Colonic mucosa (tissue), 4 donors: ENCODE data around the gene UNC119B. TPM values are rescaled to one million over a fixed set of nuclear protein-coding genes. Genes with fewer than 3 reads are reported as not detected.

Source experiments
- DNase-seq: peaks from one replicate; pipeline ENCODE4 v3.0.0-alpha.2; 2020
- H3K27ac ChIP-seq: fragments of 200-600 bp; one replicate; pipeline ENCODE4 v1.8.0; 2021
- H3K27me3 ChIP-seq: fragments of 200-600 bp; one replicate; pipeline ENCODE4 v1.8.0; 2021
- H3K36me3 ChIP-seq: fragments of 200-600 bp; one replicate; pipeline ENCODE4 v1.8.0; 2021
- H3K4me1 ChIP-seq: fragments of 200-600 bp; one replicate; pipeline ENCODE4 v1.8.0; 2021; ENCODE audit warnings: mild to moderate bottlenecking
- H3K4me3 ChIP-seq: fragments of 200-600 bp; one replicate; pipeline ENCODE4 v1.8.0; 2021
- H3K9ac ChIP-seq, 2 donors: one replicate each; pipeline ENCODE4 v1.7.0; 2013; ENCODE audit warnings: control low read depth in 2 of 2, low read depth in 2 of 2, low read length in 2 of 2
- H3K9me3 ChIP-seq: fragments of 200-600 bp; one replicate; pipeline ENCODE4 v1.8.0; 2021
- CTCF ChIP-seq: fragments of 200-600 bp; IDR thresholded peaks from one replicate; pipeline ENCODE4 v1.8.0; 2022; ENCODE audit warnings: antibody characterized with exemption, mild to moderate bottlenecking
- intact Hi-C: fragments of 100-400 bp; cut with DNase I; formaldehyde crosslinking; loops from one replicate; pipeline ENCODE4 v1.14.1; 2022
- total RNA-seq, 2 donors: library from RNA; stranded (reverse); fragmentation: NEBNext Ultra II Directional in 1 of 2; extraction: Animal tissue kit (Norgen Biotek cat#: 25700) in 1 of 2; gene quantifications; one replicate each; pipeline ENCODE4 v1.2.1, GENCODE V29; 2021
- donor health status: healthy.
- donor health status: DM: no; HTN: no; CAD: no.
- donor health status: DM: no; HTN: no; CAD: no.

The UNC119B gene
- total RNA-seq, 2 donors from 2014 or later = 22.7 to 28.3 TPM

DNA sequence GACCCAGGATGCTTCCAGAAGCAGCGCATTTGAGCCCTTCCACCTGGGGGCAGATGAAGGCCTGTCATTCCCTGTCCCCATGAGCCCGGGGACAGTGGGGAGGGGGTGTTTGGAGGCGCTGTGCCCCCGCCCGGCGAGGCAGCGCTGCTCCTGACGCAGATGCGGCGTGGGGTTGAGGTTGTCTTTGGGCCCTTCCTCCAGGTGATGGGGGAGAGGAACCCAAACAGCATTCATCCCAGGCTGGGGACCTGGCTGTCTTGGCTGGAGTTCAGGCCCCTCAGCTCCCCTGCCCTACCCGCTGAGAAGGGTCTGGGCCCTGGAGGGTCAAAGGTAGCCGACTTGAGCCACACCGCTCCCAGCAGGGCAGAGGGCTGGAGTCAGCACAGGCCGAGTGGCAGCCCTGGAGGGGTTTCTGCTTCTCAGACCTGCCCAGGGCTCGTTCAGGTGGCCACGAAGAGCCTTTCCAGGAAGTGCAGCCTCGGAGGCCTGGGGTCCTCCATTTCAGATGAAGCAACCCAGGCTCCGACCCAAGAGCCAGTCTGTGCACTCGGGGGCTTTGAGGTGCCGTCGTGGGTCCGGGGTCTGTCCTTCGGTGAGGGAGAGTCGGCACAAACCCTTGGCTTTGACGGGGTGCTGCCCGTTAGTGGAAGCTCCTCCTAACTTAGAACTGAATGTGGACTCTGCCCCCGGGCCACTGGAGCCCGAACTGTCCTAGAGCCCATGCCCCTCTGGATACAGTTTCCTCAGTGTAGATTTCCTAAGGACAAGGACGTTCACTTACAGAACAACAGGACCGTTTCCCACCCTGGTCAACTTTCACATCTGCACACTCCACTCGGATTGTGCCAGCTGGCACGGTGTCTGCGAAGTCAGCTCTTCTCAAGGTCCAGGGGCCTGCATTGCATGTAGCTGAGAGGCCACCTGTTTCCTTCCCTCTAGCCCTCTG is 31.5 kb downstream of the UNC119B start:
- H3K36me3 ChIP-seq = no peaks in the 10 kb centered on the region
- no peaks in the 10 kb centered on the region for H3K27me3 ChIP-seq
- DNase-seq = no peak
- no peak overlapping the region for H3K4me3 ChIP-seq
- no peak for TF ChIP-seq CTCF
- no peak overlapping the region for H3K27ac ChIP-seq
- H3K9ac ChIP-seq = no peak overlapping the region
- no peaks in the 10 kb centered on the region for H3K4me1 ChIP-seq
- H3K9me3 ChIP-seq = no peaks in the 10 kb centered on the region
- intact Hi-C loops = no loop called here

DNA sequence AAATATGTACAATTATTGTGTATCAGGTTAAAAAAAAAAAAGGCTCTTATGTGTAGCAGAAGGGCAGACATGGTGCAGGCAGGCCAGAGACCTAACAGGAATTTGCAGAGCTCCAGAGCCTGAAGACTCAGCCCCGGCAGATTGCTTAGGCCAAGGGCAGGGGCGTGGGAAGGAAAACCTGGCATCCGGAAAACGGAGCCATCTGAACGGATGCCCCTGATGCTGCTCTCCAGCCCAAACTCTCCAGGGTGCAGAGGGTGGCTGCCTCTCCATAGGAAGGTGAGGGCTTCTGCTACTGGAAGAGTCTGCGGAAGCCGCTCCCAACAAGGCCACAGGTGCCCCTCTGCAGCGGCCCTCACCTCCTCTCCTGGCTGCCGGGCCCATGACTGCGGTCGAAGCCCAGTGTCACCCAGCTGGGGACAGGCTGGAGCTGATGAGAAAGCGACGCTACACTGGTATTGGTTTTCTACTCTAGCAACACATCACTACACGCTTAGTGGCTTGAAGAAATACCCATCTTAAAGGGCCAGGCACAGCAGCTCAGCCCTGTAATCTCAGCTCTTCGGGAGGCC is 34.8 kb downstream of the UNC119B start:
- Histone ChIP-seq H3K9ac (no peak overlapping the region), H3K4me1 (no peaks in the 10 kb centered on the region), H3K36me3 (no peaks in the 10 kb centered on the region), H3K27ac (no peak overlapping the region), H3K4me3 (no peak overlapping the region), H3K9me3 (no peaks in the 10 kb centered on the region), H3K27me3 (no peaks in the 10 kb centered on the region)
- intact Hi-C loops = no loop called here
- no peak for DNase-seq
- TF ChIP-seq CTCF = no peak

- Histone ChIP-seq H3K4me3 (no peak overlapping the region), H3K27ac (no peak overlapping the region), H3K9ac (no peak overlapping the region), H3K9me3 (no peaks in the 10 kb centered on the region), H3K27me3 (no peaks in the 10 kb centered on the region), H3K36me3 (no peaks in the 10 kb centered on the region), H3K4me1 (no peaks in the 10 kb centered on the region)
- intact Hi-C loops = no loop called here
- no peak for TF ChIP-seq CTCF
- DNase-seq = no peak
These were observed 38.0 kb downstream of the UNC119B start for GRCh38 chr12:120748242-120748641.

- H3K27ac ChIP-seq = no peak overlapping the region
- H3K27me3 ChIP-seq = no peaks in the 10 kb centered on the region
- intact Hi-C loops = no loop called here
- H3K9me3 ChIP-seq = no peaks in the 10 kb centered on the region
- no peak for TF ChIP-seq CTCF
- H3K4me1 ChIP-seq = no peaks in the 10 kb centered on the region
- no peak overlapping the region for H3K4me3 ChIP-seq
- no peak overlapping the region for H3K9ac ChIP-seq
- no peak for DNase-seq
- no peaks in the 10 kb centered on the region for H3K36me3 ChIP-seq
These were observed 39.0 kb downstream of the UNC119B start for GRCh38 chr12:120749256-120749655.

DNA sequence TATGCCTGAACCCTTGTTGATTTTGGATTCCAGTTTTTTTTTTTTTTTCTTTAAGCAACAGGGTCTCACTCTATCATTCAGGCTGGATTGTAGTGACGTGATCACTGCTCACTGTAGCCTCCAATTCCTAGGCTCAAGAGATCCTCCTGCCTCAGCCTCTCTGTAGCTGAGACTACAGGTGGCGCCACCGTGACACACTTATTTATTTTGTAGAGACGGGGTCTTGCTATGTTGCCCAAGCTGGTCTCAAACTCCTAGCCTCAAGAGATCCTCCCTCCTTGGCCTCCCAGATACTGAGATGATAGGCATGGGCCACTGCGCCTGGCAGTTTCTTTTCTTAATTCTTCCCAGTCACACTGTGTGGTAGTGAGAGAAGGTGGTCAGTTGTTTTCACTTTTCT is 40.5 kb downstream of the UNC119B start:
- H3K9me3 ChIP-seq = no peaks in the 10 kb centered on the region
- intact Hi-C loops = no loop called here
- H3K9ac ChIP-seq = no peak overlapping the region
- DNase-seq = no peak
- no peaks in the 10 kb centered on the region for H3K4me1 ChIP-seq
- no peaks in the 10 kb centered on the region for H3K27me3 ChIP-seq
- no peaks in the 10 kb centered on the region for H3K36me3 ChIP-seq
- TF ChIP-seq CTCF = no peak
- H3K27ac ChIP-seq = no peak overlapping the region
- H3K4me3 ChIP-seq = no peak overlapping the region
